Heart right ventricle (tissue), 16 donors: Measurements from ENCODE around the gene STAM2. TPM values are rescaled to one million over a fixed set of nuclear protein-coding genes. Genes with fewer than 3 reads are reported as not detected.
"Not testable (repeated sequence)": the region's sequence is repeated elsewhere in the genome, so short reads cannot be mapped to it uniquely, and the experiment has no call there.

Experiments
- ATAC-seq, 8 donors: fragments of 200-7000 bp; cut with Tn5 transposase; one replicate each; pipeline ENCODE4 v1.9.1; 2020; ENCODE audit warnings: mild to moderate bottlenecking in 8 of 8, moderate library complexity in 8 of 8, moderate number of reproducible peaks in 1 of 8
- DNase-seq, 2 donors: peaks; one replicate each; pipeline ENCODE4 v3.0.0-alpha.2; 2020
- H3K27ac ChIP-seq, 10 donors: fragments of 200-600 bp; sonication (generic) in 2 of 10; one replicate each; pipeline versions ENCODE4 v1.5.0 to v1.8.0; 2020 to 2022; ENCODE audit warnings: mild to moderate bottlenecking in 3 of 10
- H3K27me3 ChIP-seq, 7 donors: fragments of 200-600 bp; one replicate each; pipeline ENCODE4 v1.8.0; 2021 to 2022; ENCODE audit warnings: mild to moderate bottlenecking in 2 of 7
- H3K36me3 ChIP-seq, 9 donors: fragments of 200-600 bp; sonication (generic) in 1 of 9; one replicate each; pipeline versions ENCODE4 v1.5.0 to v1.8.0; 2020 to 2022; ENCODE audit warnings: mild to moderate bottlenecking in 2 of 9
- H3K4me1 ChIP-seq, 9 donors: fragments of 200-600 bp; sonication (generic) in 1 of 9; one replicate each; pipeline versions ENCODE4 v1.5.0 to v1.8.0; 2020 to 2022; ENCODE audit warnings: mild to moderate bottlenecking in 4 of 9
- H3K4me3 ChIP-seq, 10 donors: fragments of 200-600 bp; sonication (generic) in 2 of 10; one replicate each; pipeline versions ENCODE4 v1.5.0 to v1.8.0; 2020 to 2022; ENCODE audit warnings: mild to moderate bottlenecking in 7 of 10, moderate library complexity in 2 of 10
- H3K9me3 ChIP-seq, 11 donors: fragments of 200-600 bp in 10 of 11; sonication (generic) in 2 of 11; one replicate each; pipeline versions ENCODE4 v1.5.0 to v1.8.0; 2013 to 2022; ENCODE audit warnings: mild to moderate bottlenecking in 2 of 11, control low read depth in 1 of 11, moderate library complexity in 1 of 11
- CTCF ChIP-seq, 9 donors: fragments of 200-600 bp; sonication (generic) in 2 of 9; IDR thresholded peaks; one replicate each; pipeline versions ENCODE4 v1.5.0 to v1.8.0; 2021 to 2022; ENCODE audit warnings: antibody characterized with exemption in 9 of 9, mild to moderate bottlenecking in 5 of 9, moderate library complexity in 1 of 9
- WGBS, 2 donors: extraction: QIAGEN DNeasy Blood & Tissue Kit; methylation state at CpG; one replicate each; pipeline ENCODE4 v1.1.7; 2013; ENCODE audit warnings: inconsistent platforms in 1 of 2; 5-methylcytosine and 5-hydroxymethylcytosine counted together
- intact Hi-C, 10 donors: fragments of 100-400 bp; cut with DNase I; formaldehyde crosslinking; loops; one replicate each; pipeline versions ENCODE4 v1.11.1 to v1.14.2; 2022
- polyA plus RNA-seq, 2 donors: library from polyadenylated mRNA; stranded (reverse); fragments of 200-250 nt; gene quantifications; one replicate each; pipeline ENCODE4 v1.2.3, GENCODE V29; 2013
- total RNA-seq, 10 donors: library from RNA; stranded (reverse); fragmentation: NEBNext Ultra II Directional in 3 of 10; extraction: Animal tissue kit (Norgen Biotek cat#: 25700) in 3 of 10; gene quantifications; one replicate each; pipeline versions ENCODE4 v1.2.1 to v1.2.4, GENCODE V29; 2021 to 2023
- donor health status: Arrhythmogenic right ventricular cardiomyopathy.
- donor health status: ischemic (EF 13 %, LVEDD 7.1; RV severe dilation, severe dysfunction).
- donor health status: healthy with polysubstance abuse.
- donor health status: DM: no; HTN: yes; CAD: no.
- donor health status: DM: no; HTN: no; CAD: no.
- donor health status: ischemic (EF 25% LVEDD 6.9; RV normal size, moderate dysfunction).
- donor health status: ischemic (EF 25% LVEDD 5.7; RV mildly dilated, moderate dysfunction).
- donor health status: healthy.
- donor health status: DM: yes; HTN: yes; CAD: no.
- donor health status: Ischemic cardiomyopathy.
- donor health status: ischemic (EF 35%, LVEDD 5.7; RV mildly dilated, moderate dysfunction).
- donor health status: nonischemic (EF 11% LVEDD 7.7; RV severe dilation, severe dysfunction).
- donor health status: DM: yes; HTN: yes; CAD: no.
- donor health status: PGD.
- donor health status: ischemic (EF 29% LVEDD 5.4; RV normal size, mild dysfunction).
- donor health status: nonischemic (EF 23%, LVEDD 6.1; RV moderate dilation, normal function).

The STAM2 gene
- total and polyA plus RNA-seq, 12 donors, result 6.9 to 35.9 (median 25.0) TPM

GRCh38 chr2:152162141-152162540 lies 13.4 kb downstream of the STAM2 start:
- intact Hi-C loops, result no loop called here
- ATAC-seq, result no peak
- peaks cover 0 to 10% (median 0%) of the 10 kb centered on the region in 11 donors for H3K9me3 ChIP-seq
- no peak overlapping the region for H3K27ac ChIP-seq
- no peak for DNase-seq
- peaks cover 0 to 3% (median 0%) of the 10 kb centered on the region in 9 donors for H3K36me3 ChIP-seq
- peaks cover 3 to 30% (median 16%) of the 10 kb centered on the region in 9 donors for H3K4me1 ChIP-seq
- H3K4me3 ChIP-seq, result no peak overlapping the region
- WGBS, 2 donors, result 98 to 99% methylated on average over 3 of the region's 3 CpGs
- no peak for TF ChIP-seq CTCF (IDR thresholded peaks at IDR 0.05)
- H3K27me3 ChIP-seq, result no peaks in the 10 kb centered on the region

GRCh38 chr2:152161598-152161997 lies 14.0 kb downstream of the STAM2 start:
- Histone ChIP-seq H3K4me3 (no peak overlapping the region), H3K36me3 (peaks cover 0 to 5% (median 0%) of the 10 kb centered on the region in 9 donors), H3K9me3 (peaks cover 0 to 13% (median 0%) of the 10 kb centered on the region in 11 donors), H3K4me1 (peaks cover 0 to 25% (median 10%) of the 10 kb centered on the region in 9 donors), H3K27me3 (no peaks in the 10 kb centered on the region), H3K27ac (no peak overlapping the region)
- DNase-seq (no peak), ATAC-seq (no peak)
- intact Hi-C loops, result no loop called here
- 86% methylated on average over 4 of the region's 4 CpGs for WGBS, 2 donors
- TF ChIP-seq CTCF (IDR thresholded peaks at IDR 0.05), result no peak

GRCh38 chr2:152160378-152160777 lies 15.2 kb downstream of the STAM2 start:
- intact Hi-C loops, ATAC-seq, H3K36me3 ChIP-seq: not testable (repeated sequence)

GRCh38 chr2:152157253-152157652 lies 18.3 kb downstream of the STAM2 start:
- no peak for DNase-seq
- peaks cover 0 to 3% (median 0%) of the 10 kb centered on the region in 9 donors for H3K4me1 ChIP-seq
- no peak overlapping the region for H3K4me3 ChIP-seq
- TF ChIP-seq CTCF (IDR thresholded peaks at IDR 0.05), result no peak
- H3K9me3 ChIP-seq, result peaks cover 0 to 13% (median 0%) of the 10 kb centered on the region in 11 donors
- ATAC-seq, result no peak
- peaks cover 0 to 5% (median 0%) of the 10 kb centered on the region in 9 donors for H3K36me3 ChIP-seq
- intact Hi-C loops, result no loop called here
- H3K27ac ChIP-seq, result no peak overlapping the region
- no peaks in the 10 kb centered on the region for H3K27me3 ChIP-seq
- WGBS, 2 donors, result 97 to 98% methylated on average over 1 of the region's 1 CpG

More at GRCh38 chr2:152160378-152160777, 15.2 kb downstream of the STAM2 start:
- H3K4me3 ChIP-seq, H3K27ac ChIP-seq, H3K27me3 ChIP-seq, DNase-seq: not testable (repeated sequence)
- Histone ChIP-seq H3K4me1 (peaks cover 0 to 13% (median 0%) of the 10 kb centered on the region in 9 donors), H3K9me3 (peaks cover 0 to 13% (median 0%) of the 10 kb centered on the region in 11 donors)
- WGBS, 2 donors, result 98 to 99% methylated on average over 15 to 31 of the region's 31 CpGs

GRCh38 chr2:152155209-152155608 lies 20.4 kb downstream of the STAM2 start:
- no peak overlapping the region for H3K27ac ChIP-seq
- TF ChIP-seq CTCF (IDR thresholded peaks at IDR 0.05), result no peak
- peaks cover 0 to 3% (median 0%) of the 10 kb centered on the region in 9 donors for H3K4me1 ChIP-seq
- H3K4me3 ChIP-seq, result no peak overlapping the region
- H3K36me3 ChIP-seq, result peaks cover 0 to 10% (median 0%) of the 10 kb centered on the region in 9 donors
- DNase-seq (no peak), ATAC-seq (no peak)
- WGBS, 2 donors, result 71 to 75% methylated on average over 4 of the region's 4 CpGs
- intact Hi-C loops, result no loop called here
- H3K27me3 ChIP-seq, result no peaks in the 10 kb centered on the region
- peaks cover 0 to 13% (median 0%) of the 10 kb centered on the region in 11 donors for H3K9me3 ChIP-seq
